DMS153 treated with DMSO at 0.1 percent for 48 hours (cell line): ENCODE measurements around the gene ABCA8.
"Not testable (repeated sequence)": the region's sequence is repeated elsewhere in the genome, so short reads cannot be mapped to it uniquely, and the experiment has no call there.

ENCODE experiments used
- DNase-seq: peaks from one replicate; lab custom pipeline; 2025; ENCODE audit not compliant: unreplicated experiment; lab: John Stamatoyannopoulos, UW

Gene ABCA8

DNA sequence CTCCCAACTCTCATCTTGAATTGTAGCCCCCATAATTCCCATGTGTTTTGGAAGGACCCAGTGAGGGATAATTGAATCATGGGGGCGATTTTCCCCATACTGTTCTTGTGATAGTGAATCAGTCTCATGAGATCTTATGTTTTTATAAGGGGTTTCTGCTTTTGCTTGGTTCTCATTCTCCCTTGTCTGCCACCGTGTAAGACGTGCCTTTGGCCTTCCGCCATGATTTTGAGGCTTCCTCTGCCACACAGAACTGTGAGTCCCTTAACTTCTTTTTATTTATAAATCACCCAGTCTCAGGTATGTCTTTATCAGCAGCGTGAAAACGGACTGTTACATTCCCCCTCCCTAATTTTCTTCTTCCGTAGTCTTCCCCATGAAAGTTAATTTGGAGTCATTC lies 124.0 kb downstream of the ABCA8 start:
- DNase-seq = no peak

DNA sequence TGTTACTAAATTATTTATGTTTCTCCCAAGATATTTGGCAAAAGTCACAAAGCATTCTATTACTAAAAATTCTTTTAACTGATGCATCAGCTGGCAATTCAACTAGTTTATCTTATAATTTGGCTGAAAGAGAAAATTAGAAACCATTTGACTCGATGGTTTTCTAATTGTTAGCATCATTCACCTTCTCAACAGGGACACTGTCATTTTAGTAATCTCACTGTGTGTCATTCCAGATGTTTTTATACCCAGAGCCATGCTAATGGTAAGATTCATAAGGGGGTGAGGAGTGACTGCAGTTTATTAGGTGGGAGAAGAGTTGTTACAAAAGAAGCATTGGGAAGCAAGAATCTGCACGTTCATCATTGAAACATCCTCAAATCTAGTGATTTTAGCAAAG lies 124.9 kb downstream of the ABCA8 start:
- no peak for DNase-seq

DNA sequence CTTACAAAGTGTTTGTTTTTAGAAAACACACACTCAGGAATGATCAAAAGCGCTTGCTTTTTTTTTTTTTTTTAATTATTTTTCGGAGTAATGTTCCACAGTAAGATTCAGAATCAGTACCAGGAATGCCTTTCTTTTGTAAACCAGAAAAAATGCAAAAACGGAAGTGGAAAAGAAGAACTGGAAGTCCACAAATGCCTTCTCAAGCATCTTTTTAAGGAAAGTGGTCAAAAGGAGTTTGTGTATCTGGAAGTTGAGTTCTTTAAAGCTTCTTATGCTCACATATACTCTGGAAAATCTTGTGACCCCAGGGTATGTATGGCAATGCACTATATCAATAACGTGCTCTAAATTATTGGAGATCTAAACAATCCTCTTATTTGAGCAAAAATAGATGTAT lies 126.0 kb downstream of the ABCA8 start:
- no peak for DNase-seq

DNA sequence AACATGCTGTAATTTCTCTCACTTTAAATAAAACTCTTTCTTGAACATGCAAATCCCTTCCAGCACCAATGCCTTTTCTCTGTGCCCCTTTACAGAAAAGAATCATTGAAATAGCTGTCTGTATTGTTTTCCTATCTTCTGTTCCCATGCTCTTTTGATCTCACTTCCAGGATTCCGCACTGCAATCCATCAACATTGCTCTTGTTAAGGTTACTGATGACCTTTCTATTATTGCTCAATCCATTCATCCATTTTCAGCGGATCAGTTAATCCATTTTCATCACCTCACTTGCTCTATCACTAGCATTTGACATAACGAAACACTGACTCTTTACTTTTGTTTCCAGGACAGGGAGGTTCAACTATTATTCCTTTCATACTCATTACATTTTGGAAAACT lies 130.5 kb downstream of the ABCA8 start:
- DNase-seq = no peak

DNA sequence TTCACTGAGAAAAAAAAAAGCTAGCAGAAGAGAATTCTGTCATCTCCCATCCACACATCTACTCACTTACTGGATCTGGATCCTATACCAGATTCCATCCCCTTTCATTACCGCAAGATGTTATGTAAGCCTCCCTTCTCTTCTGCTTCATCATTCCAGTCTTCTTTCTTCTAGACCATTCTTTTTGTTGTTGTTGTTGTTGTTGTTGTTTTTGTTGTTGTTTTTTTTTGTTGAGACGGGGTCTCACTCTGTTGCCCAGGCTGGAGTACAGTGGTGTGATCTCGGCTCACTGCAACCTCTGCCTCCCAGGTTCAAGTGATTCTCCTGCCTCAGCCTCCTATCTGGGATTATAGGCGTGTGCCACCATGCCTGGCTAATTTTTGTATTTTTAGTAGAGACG lies 131.0 kb downstream of the ABCA8 start:
- DNase-seq = not testable (repeated sequence)

DNA sequence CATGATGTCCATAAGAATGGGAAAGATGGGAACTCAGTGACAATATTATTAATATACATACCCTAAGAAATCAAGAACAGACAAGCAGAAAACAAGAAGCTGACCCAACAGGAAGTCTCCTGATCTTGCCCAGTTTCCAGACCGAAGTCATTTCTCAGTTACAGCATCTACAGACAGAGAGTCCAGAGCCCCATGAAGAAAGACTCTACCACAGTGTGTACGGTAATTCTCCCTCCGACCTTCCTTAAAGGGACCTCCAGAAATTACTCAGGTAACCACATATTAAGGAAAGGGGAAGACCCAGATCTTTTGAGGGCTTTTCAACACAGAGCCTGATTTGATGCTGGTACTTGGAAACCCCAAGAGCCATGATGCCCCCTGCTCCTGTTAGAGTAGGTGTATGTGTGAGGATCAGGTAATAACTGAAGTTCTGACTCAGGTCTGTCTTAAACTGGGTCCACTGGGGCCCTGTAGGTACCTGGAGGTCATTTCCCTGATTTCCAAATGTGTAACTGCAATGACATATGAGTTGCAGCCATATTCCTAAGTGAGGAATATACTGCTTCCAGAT lies 132.4 kb downstream of the ABCA8 start:
- DNase-seq = no peak

DNA sequence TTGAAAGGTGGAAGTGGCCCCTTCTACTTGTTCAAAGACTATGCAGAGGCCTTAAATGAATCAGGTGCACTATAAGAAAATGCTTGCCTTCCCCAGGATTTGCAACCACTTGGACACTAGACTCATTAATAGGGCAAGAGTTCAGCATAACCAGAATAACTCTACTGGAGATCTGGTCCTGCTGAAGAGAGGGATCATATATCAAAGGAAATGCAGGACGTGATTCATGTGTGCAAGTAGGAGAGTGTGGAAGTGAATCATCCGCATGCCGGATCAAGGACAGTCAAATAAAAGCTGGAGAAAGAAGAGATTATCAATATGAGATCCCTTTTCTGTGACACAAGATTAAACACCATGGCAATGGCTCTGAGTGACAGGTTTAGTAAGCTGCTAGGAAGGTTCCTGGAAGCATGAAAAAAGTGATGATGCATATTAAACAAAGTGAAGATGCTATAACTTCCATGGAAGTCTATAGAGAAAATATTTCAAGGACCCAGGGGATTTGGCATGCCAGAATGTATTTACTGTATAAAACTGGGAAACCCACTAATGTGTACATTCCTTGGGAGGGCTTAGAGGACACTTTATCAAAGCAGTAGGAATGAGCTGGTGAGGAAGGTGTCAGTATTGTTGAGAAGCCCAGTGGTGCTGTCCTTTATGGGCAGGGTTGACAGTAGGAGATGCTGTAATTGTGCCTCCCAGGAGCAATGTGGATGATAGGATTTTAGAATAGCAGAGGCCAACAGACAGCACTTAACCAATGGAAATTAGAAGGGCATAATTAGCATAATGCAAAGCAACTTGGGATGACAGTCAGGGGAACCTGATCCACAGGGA lies 133.1 kb downstream of the ABCA8 start:
- peak; percentile 10 for DNase-seq

DNA sequence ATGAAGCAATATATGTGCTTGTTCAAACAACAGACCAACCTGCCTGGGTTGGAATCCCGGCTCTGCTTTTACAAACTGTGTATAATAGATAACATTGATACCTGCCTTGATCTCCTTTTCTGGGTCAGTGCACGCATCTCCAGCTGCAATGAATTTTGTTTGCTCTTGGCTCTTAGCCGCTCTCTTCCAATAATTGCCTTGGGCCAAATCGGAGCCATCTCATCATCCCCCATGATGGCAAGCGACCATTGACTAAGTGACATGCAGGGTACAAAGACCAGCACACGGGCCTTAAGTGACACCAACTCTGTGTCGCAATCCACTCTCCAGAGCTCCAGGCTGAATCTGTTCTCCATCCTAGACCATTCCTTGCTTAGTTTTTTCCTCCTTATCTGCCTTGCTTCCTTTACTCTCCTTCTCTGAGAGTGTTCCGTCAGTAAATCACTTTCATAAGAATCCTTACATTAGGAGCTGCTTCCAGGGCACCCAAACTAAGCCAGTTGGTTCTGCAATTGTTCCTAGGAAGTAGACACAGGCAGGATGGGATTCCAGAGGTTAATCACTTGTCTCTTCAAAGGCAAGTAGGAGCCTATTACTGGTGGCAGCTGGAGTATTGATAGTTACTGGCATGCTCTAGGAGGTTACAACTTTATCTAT lies 134.2 kb downstream of the ABCA8 start:
- no peak for DNase-seq

DNA sequence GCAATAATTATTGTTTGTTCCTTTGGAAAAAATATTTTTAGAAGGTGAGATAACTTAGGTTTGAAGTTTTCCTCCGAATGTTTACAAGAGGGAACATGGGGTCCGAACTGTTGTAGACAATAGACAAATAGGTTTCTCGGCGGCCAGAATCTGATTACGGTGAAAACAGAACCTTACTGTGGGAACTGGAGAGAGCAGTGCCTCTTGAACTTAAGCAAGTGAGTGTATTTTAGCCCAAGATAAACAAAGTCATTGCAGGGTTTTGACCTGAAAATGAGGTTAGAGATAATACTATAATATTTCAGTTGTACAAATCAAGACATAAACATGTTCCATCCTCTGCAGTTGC lies 134.7 kb downstream of the ABCA8 start:
- DNase-seq = no peak

DNA sequence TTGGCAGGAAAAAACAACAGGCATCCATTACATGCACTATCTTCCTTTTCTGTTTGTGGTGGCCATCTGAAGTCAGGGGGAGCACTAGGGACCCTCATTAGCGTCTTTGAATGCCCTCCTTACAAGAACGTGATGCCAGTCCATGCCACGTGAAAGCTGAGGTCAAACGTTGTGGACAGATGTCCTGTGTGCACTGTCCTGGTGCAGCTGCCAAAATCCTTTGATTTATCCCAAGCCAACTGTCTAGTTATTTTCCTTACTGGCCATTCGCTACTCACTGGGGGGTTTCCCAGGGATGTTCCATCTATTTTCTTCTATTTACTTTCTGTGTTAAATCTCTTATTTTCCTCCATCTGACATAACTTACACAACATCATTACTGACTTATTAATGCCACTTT lies 135.7 kb downstream of the ABCA8 start:
- DNase-seq = no peak
